Endodermal cell (in vitro differentiated cells): ENCODE measurements around the gene RASD1. TPM values are rescaled to one million over a fixed set of nuclear protein-coding genes. Genes with fewer than 3 reads are reported as not detected.

ENCODE experiments used
- DNase-seq: peaks from one replicate; pipeline ENCODE4 v3.0.0-alpha.2; 2017
- H3K27ac ChIP-seq: 2 replicates; pipeline ENCODE4 v1.5.1; 2013; ENCODE audit warnings: mild to moderate bottlenecking, low read depth, low read length, moderate library complexity
- H3K27me3 ChIP-seq: 2 replicates; pipeline ENCODE4 v1.6.1; 2013; ENCODE audit warnings: mild to moderate bottlenecking, low read length, moderate library complexity; ENCODE audit not compliant: insufficient read depth, control insufficient read depth, poor library complexity, severe bottlenecking
- H3K36me3 ChIP-seq: 2 replicates; pipeline ENCODE4 v1.7.0; 2013; ENCODE audit warnings: mild to moderate bottlenecking, low read length, moderate library complexity; ENCODE audit not compliant: control insufficient read depth, insufficient read depth
- H3K4me1 ChIP-seq: one replicate; pipeline ENCODE4 v1.7.0; 2013; ENCODE audit warnings: low read length; ENCODE audit not compliant: control insufficient read depth, insufficient read depth
- H3K4me3 ChIP-seq: 2 replicates; pipeline ENCODE4 v1.5.1; 2013; ENCODE audit warnings: mild to moderate bottlenecking, low read length, moderate library complexity
- H3K9ac ChIP-seq: 2 replicates; pipeline ENCODE4 v1.6.1; 2013; ENCODE audit warnings: mild to moderate bottlenecking, low read length, moderate library complexity; ENCODE audit not compliant: poor library complexity, severe bottlenecking; ENCODE audit errors: extremely low read depth
- H3K9me3 ChIP-seq: 2 replicates; pipeline ENCODE4 v1.6.1; 2013; ENCODE audit warnings: mild to moderate bottlenecking, low read length, moderate library complexity; ENCODE audit not compliant: control insufficient read depth
- H3K27ac Mint-ChIP-seq: 2 replicates; pipeline ENCODE4 v1.8.0; 2020; ENCODE audit warnings: mixed read lengths
- H3K27me3 Mint-ChIP-seq: 2 replicates; pipeline ENCODE4 v1.8.0; 2021; ENCODE audit warnings: mild to moderate bottlenecking, mixed read lengths; ENCODE audit not compliant: insufficient read depth
- H3K36me3 Mint-ChIP-seq: 2 replicates; pipeline ENCODE4 v1.8.0; 2020; ENCODE audit warnings: low read depth, mixed read lengths
- H3K4me1 Mint-ChIP-seq: 2 replicates; pipeline ENCODE4 v1.8.0; 2020; ENCODE audit warnings: mixed read lengths
- H3K4me3 Mint-ChIP-seq: 2 replicates; pipeline ENCODE4 v1.8.0; 2020; ENCODE audit warnings: mild to moderate bottlenecking, moderate library complexity, mixed read lengths
- H3K9me3 Mint-ChIP-seq: 2 replicates; pipeline ENCODE4 v1.8.0; 2020; ENCODE audit warnings: mild to moderate bottlenecking, mixed read lengths
- WGBS, 2 experiments: methylation state at CpG; one replicate each; pipeline versions ENCODE4 v1.1.5 to v1.1.7; 2013; ENCODE audit warnings: missing lambda C conversion rate in 2 of 2, mixed read lengths in 1 of 2; ENCODE audit not compliant: insufficient coverage in 1 of 2, insufficient read length in 1 of 2; 5-methylcytosine and 5-hydroxymethylcytosine counted together
- total RNA-seq, 2 donors: library from RNA; stranded (reverse); fragmentation: NEBNext Ultra II Directional in 1 of 2; extraction: Animal tissue kit (Norgen Biotek cat#: 25700) in 1 of 2; gene quantifications; 2 replicates in 1 of 2; 3 replicates in 1 of 2; pipeline ENCODE4 v1.2.1, GENCODE V29; 2021
- TF ChIP-seq, protein P1 (sequence below): fragments of 200-600 bp; sonication (generic); conservative IDR thresholded peaks from 2 replicates; pipeline ENCODE4 v1.5.0; 2021; ENCODE audit warnings: antibody characterized with exemption, mild to moderate bottlenecking

RASD1 gene
- total RNA-seq, 2 donors from 2014 or later = 1.9 to 2.5 TPM

DNA sequence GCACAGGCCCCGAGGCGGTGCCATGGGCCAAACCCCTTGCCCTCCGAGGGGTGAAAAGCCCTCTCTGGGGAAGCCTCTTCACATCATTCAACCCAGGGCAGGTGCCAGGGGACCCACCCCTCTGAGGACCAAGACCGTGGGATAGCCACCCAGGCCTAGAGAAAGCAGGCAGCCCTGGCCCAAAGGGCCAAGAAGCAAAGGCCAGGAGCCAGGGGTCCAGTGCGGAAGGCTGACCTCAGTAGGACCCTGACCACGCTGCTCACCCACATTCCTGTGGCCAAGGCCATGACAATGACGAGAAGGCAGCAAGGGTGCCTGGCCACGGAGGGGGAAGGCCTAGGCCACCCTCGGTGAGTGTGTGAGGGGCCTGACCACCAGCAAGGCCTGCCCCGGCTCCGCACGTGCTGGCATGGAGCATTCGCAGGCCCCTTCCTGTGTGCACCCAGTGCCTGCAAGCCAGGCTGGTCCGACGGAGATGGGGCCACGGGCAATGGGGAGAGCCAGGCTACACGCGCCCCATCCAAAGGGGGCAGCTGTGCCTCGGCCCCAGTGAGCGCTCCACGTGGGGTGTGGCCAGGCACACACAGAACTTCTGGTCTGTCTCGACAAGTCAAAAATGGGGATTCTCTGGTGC is 24.5 kb upstream of the RASD1 start:
- H3K9ac ChIP-seq = no peak overlapping the region
- Mint-ChIP-seq H3K27ac (no peak overlapping the region), H3K4me3 (no peak overlapping the region), H3K36me3 (peaks cover 5% of the 10 kb centered on the region), H3K4me1 (peaks cover 17% of the 10 kb centered on the region), H3K27me3 (no peaks in the 10 kb centered on the region), H3K9me3 (peaks cover 7% of the 10 kb centered on the region)
- H3K27ac ChIP-seq = no peak overlapping the region
- TF ChIP-seq, protein P1, sequence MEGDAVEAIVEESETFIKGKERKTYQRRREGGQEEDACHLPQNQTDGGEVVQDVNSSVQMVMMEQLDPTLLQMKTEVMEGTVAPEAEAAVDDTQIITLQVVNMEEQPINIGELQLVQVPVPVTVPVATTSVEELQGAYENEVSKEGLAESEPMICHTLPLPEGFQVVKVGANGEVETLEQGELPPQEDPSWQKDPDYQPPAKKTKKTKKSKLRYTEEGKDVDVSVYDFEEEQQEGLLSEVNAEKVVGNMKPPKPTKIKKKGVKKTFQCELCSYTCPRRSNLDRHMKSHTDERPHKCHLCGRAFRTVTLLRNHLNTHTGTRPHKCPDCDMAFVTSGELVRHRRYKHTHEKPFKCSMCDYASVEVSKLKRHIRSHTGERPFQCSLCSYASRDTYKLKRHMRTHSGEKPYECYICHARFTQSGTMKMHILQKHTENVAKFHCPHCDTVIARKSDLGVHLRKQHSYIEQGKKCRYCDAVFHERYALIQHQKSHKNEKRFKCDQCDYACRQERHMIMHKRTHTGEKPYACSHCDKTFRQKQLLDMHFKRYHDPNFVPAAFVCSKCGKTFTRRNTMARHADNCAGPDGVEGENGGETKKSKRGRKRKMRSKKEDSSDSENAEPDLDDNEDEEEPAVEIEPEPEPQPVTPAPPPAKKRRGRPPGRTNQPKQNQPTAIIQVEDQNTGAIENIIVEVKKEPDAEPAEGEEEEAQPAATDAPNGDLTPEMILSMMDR = no peak
- no peak for DNase-seq
- no peaks in the 10 kb centered on the region for H3K36me3 ChIP-seq
- no peaks in the 10 kb centered on the region for H3K27me3 ChIP-seq
- H3K4me1 ChIP-seq = peaks cover 13% of the 10 kb centered on the region
- WGBS, 2 experiments = 89 to 91% methylated on average over 17 to 22 of the region's 22 CpGs
- H3K4me3 ChIP-seq = no peak overlapping the region
- no peaks in the 10 kb centered on the region for H3K9me3 ChIP-seq

DNA sequence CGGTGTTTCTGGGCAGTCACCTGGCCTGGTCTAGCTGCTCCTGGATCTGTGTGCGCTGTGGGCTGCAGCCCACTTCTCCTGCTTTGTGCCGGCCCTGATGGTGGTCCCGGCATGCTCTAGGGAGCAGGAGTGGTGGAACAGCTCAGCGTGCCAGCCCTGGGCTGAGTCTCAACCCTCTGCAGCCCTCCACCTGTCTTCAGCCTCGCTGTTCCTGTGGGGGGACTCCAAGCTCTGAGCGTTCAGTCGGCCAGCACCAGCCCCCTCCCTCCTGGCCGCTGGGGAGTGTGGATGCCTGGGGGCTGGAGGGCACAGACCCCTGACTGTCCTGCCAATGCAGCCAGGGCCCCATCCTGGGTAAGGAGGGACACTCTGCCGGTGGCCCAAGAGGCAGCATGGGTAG is 23.7 kb upstream of the RASD1 start:
- Histone ChIP-seq H3K4me3 (no peak overlapping the region), H3K4me1 (peaks cover 13% of the 10 kb centered on the region), H3K9ac (no peak overlapping the region), H3K36me3 (no peaks in the 10 kb centered on the region), H3K9me3 (no peaks in the 10 kb centered on the region), H3K27me3 (no peaks in the 10 kb centered on the region), H3K27ac (no peak overlapping the region)
- WGBS, 2 experiments = 88 to 95% methylated on average over 5 to 10 of the region's 10 CpGs
- Mint-ChIP-seq H3K4me3 (no peak overlapping the region), H3K27me3 (no peaks in the 10 kb centered on the region), H3K4me1 (peaks cover 17% of the 10 kb centered on the region), H3K36me3 (no peaks in the 10 kb centered on the region), H3K27ac (no peak overlapping the region), H3K9me3 (peaks cover 2% of the 10 kb centered on the region)
- TF ChIP-seq, protein P1 = no peak
- no peak for DNase-seq

DNA sequence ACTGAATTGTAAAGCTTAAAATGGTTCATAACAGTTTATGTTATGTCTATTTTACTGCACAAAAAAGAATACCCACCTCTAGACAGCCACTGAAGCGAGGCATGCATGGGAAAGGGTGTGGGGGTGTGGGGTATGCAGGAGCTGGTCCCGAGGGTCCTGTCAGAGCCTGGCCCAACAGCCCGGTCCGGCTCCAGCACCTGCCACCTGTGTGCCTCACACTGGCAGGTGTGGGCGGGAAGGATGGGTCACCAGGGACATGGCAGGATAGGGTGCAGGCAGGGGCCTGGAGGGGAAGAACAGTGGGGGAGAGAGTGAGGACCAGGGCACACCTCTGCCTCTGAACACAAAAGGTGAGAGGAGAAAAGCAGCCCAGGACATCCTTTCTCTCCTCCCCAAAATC is 22.8 kb upstream of the RASD1 start:
- H3K4me1 ChIP-seq = peaks cover 13% of the 10 kb centered on the region
- H3K4me3 ChIP-seq = no peak overlapping the region
- Mint-ChIP-seq H3K36me3 (no peaks in the 10 kb centered on the region), H3K27ac (no peak overlapping the region), H3K4me1 (peaks cover 17% of the 10 kb centered on the region), H3K4me3 (no peak overlapping the region), H3K9me3 (no peaks in the 10 kb centered on the region), H3K27me3 (no peaks in the 10 kb centered on the region)
- H3K9ac ChIP-seq = no peak overlapping the region
- H3K36me3 ChIP-seq = no peaks in the 10 kb centered on the region
- DNase-seq = no peak
- 97 to 100% methylated on average over 2 to 5 of the region's 5 CpGs for WGBS, 2 experiments
- no peaks in the 10 kb centered on the region for H3K27me3 ChIP-seq
- no peaks in the 10 kb centered on the region for H3K9me3 ChIP-seq
- H3K27ac ChIP-seq = no peak overlapping the region
- TF ChIP-seq, protein P1 = no peak
